HG03558 (cell line): Measurements from ENCODE around the gene TELO2.
A peak's percentile ranks its signal among the peaks of the same experiment; 100 is the strongest.
"Not testable (repeated sequence)": the region's sequence is repeated elsewhere in the genome, so short reads cannot be mapped to it uniquely, and the experiment has no call there.

Experiments used
- ATAC-seq: cut with Tn5 transposase; IDR thresholded peaks from one replicate; pipeline ENCODE4 v1.9.1; 2021; ENCODE audit warnings: moderate number of reproducible peaks; ENCODE audit not compliant: unreplicated experiment; ENCODE audit errors: extremely low read depth

The TELO2 gene

DNA sequence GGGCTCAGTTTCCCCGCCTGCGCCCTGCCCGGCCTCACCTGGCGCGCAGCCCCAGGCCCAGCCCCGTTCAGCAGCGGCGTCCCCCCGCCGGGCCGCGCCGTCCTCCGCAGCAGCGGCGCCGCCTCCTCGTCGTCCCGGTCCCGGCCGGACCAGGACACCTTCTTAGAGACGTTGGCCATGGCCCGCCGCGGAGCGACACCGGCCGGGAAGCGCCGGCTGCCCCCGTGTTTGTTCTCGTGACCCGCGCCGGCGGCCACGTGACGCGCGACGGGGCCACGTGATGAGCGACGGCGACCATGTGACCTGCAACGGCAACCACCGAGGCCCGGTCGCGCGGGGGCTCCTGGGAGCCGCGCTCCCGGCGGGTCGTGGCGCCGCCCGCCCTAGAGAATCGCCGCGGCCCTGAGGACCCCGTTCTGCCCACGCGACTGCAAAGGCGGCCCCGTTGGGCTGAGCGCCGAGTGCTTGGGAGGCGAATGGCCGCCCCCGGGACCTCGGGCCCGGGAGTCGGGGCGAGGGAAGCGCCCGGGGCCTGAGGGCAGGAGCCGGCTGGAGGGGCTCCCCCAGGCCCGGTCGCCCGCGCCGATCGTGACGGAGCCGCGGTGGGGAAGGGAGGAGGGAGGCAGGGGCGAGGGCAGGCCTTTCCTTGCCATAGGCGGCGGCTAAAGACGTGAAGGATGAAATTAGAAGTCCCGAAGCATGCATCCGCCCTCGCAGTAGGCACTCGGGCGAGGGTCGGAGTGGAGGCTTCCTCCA is 18.2 kb upstream of the TELO2 start, which contains the start of gene CLCN7:
CLCN7 (minus strand) TSS at position 233 of the 756 bp plus-strand sequence; CDS start at position 179, 54 bp downstream.
- ATAC-seq, result peak; percentile 65

DNA sequence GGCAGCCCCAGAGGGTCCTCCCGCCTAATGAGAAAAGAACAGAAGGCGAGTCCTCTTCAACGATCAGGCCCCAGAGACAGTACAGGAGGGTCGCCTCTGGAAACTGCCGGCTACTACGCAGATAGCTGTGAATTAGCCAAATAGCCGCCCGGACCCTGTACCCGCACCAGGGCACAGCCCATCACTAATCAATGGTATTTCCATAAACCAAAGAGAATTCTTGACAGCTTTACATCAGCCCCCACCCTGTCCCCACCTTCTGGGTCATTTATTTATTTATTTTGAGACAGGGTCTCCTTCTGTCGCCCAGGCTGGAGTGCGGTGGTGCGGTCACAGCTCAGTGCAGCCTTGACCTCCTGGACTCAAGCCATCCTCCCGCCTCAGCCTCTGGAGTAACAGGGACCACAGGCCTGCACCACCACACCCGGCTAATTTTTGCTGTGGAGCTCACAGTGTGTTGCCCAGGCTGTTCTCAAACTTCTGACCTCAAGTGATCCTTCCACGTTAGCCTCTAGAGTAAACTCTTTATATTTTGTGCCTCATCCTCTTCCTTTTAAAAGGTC is 17.5 kb upstream of the TELO2 start:
- no peak for ATAC-seq

DNA sequence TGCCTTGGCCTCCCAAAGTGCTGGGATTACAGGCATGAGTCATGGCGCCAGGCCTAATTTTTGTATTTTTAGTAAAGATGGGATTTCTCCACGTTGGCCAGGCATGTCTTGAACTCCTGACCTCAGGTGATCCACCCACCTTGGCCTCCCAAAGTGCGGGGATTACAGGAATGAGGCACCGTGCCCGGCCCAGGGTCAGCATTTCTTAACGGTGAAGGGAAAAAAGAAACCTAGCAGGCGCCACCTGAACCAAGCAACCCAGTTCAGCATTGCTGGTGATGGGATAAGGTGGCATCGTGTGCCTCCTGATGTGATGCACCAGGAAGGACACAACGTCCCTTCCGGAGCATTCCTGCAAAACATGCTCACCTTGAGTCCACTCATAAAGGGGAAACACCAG is 16.1 kb upstream of the TELO2 start:
- no peak for ATAC-seq

DNA sequence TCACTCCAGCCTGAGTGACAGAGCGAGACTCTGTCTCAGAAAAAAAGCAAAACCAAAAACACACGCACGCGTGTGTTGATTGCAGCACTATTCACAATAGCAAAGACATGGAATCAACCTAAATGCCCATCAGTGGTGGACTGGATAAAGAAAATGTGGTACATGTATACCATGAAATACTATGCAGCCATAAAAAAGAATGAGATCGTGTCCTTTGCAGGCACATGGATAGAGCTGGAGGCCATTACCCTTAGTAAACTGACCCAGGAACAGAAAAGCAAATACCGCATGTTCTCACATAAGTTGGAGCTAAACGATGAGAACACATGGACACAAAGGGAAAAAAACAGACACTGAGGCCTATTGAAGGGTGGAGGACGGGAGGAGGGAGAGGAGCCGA is 14.2 kb upstream of the TELO2 start:
- ATAC-seq, result not testable (repeated sequence)

DNA sequence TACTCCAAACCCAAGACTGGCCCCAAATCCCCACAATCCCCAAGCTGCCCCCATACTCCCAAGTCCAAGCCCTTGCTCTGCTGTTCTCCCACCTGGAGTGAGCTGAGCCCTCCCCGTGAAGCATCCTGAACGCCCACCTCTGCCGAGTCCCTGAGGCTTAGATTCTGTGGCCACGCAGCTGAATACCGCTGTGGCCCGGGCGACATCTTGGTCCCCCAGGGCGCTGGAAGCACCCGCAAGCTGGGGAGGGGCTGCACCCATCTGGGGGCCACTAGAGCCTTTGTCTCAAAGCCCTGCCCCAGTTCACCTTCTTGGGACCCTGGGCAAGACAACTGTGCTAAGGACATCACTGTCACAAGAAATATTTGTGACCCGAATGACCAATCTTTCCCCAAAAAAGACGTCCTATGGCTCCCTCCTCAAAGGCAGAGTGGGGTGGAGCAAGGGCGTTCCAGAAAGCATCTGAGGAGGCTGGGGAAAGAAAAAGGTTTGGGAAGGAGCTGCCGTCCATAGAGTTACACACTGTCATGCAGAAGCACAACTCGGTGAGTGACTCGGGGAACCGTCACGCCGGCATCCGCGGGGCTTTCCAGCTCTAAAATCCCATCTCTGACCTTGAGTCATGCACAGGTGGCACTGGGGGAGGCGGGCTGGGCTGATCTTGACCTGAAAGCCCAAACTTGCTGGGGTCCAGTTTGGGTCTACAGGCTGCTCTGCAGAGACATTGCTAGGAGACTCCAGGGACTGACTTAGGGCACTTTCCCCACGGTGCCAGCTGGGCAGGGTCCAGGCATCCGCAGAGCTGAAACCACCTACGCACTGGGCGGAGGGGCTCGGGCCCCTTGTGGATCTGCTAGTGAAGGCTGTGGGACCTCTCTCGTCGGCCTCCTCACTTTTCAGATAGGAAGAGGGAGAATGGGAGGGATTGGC is 11.0 kb upstream of the TELO2 start:
- ATAC-seq, result no peak

DNA sequence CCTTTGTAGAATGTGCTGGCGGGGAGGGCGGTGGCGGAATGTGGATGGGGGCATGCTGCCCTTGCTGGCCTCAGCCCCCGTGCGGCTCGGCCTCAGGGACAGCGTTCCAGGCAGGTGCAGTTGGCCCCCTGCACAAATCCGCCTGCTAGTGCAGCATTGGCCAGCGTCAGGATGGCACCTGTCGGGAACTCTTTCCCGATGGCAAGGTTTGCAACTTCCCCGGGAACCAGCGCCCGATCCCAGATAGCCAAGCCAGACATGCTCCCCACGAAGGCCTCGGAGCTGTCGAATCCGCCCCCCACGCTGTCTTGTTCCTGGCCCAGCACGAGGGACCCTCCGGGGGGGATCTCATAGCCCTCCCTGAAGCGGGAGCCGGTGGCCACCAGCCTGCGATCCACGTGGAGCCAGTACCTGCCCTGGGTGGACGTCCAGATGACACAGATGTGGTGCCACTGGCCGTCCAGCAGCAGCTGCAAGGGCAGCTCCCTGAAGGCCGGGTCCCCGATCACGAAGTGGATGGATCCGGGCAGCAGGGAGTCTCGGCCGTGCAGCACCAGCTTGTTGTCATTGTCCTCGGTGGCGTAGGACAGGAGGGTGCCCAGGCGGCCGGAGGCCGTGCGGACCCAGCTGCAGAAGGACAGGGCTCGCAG is 7.2 kb upstream of the TELO2 start:
- no peak for ATAC-seq

DNA sequence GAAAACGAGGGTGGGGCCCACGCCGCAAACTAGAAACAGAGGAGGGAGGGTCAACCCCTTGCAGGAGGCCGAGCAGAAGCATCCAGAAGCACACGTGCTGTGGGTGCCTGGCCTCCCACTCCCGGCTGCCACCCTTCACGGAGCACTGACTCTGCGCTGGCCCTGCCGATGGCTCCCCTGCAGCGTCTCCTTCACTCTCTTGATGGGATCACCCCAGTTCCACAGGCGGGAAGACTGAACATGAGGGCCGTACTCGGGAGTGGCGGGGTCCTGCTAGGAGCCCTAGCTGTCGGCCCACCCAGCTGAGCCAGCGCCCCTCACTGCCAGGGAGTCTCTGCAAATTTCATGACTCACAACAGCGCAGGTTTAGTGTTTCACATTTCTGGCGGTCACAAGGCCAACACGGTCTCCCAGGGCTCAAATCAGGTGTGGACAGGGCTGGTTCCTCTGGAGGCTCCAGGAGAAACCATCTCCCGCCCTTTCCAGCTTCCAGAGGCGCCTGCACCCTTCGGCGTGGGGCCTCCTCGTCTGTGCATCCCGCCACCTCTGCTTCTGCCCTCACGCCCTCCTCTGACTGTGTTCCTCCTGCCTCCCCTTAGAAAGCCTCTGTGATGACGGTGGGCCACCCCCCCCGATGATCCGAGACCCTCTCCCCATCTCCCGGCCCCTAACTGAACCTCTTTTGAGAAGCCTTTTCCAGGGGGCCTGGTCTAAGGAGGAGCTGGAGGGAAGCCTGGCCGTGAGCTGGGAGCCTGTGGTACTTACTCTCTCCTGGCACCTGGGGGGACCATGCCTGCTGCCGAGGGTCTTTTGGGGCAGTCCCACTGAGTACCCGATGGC is 6.4 kb upstream of the TELO2 start:
- ATAC-seq, result no peak

DNA sequence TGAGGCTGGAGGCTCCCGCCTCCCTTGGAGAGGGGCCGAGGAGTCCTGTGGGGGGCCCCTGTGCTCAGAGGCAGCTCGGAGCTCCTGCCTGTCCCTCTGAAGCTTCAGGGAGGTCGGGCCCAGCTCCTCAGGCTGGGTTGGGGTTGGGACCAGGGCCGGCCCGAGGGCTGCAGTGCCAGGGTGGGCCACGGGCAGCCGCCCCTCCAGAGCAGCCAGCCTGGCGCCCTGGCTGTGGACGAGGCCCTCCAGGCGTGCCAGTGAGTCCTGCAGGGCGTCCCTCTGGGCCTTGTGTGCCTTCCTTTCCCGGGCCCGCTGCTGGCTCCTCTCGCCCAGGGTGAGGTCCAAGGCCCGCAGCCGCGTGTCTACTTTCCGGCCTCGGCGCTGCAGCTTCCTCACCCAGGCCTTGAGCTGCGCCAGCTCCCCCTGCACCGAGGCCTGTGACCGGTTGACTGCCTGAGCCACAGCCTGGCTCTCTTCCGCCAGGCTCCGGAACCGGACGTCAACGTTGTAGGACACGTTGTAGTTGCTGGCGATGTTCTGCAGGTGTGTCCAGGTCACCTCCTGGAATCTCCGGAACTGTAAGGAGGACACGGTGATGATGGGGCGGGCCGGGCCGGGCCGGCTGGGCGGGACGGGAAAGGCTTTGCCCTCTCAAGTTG is 5.6 kb upstream of the TELO2 start:
- no peak for ATAC-seq

DNA sequence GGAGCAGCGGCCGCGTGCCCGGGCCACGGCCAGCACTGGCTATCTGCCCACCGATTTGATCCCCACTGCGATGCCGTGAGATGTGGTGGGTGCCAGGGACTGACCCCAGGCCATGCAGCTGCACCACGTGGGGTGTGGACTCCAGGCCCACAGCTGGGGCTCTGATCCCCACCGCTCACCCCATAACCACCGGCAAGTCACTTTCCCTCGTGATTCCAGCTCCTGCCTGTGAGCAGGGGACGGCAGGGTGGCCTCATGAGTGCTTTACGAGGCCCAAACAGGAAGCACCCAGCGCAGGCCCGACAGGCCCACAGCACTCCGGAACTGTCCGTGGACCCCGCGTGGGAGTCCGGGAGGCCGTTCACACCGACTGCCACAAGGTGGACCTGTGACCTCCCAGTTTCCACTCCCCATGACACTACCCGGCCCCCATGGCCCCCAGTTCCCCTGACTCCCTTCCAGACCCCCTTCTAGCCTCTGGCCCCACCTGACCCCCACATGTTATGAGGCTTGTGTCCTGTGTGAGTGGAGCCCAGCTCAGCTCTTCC is 5.0 kb upstream of the TELO2 start:
- ATAC-seq, result no peak

DNA sequence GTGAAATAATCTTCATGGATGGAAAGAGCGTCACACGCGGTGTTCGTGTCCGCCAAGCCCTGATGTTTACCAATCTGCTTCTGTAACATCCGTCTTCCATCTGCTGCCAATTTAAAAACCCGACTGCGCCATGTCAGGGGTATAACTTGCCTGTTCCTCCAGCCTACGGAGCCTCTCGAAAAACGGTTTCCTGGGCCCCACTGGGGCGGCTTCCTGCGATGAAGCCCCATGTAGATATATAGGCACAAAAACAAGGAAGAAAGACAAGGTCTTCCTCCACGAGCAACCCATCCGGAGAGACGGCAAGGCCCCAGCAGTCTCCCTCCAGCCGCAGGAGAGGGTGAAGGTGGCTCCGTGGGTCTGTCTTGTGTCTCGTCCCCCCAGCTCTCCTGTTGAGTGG is 4.5 kb upstream of the TELO2 start, which contains the start of gene PTX4:
PTX4 (minus strand) TSS at position 326 of the 400 bp plus-strand sequence; CDS start at position 291, 35 bp downstream.
- no peak for ATAC-seq

DNA sequence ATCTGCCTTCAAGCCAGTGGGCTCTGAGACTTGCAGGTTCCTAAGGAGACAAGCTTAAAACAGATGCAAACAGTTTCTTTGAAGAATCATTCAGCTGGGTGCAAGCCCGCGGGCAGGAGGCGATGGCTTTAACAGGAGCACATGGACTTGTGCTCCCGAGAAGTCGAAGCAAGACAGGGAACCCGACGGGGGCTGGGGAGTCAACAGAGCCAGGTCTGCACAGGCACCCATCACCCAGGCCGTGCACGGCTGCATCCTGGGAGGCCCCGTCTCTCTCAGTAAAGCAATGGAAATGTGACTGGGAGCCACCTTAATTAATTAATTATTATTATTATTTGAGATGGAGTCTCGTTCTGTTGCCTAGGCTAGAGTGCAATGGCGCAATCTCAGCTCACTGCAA is 4.1 kb upstream of the TELO2 start:
- ATAC-seq, result no peak

DNA sequence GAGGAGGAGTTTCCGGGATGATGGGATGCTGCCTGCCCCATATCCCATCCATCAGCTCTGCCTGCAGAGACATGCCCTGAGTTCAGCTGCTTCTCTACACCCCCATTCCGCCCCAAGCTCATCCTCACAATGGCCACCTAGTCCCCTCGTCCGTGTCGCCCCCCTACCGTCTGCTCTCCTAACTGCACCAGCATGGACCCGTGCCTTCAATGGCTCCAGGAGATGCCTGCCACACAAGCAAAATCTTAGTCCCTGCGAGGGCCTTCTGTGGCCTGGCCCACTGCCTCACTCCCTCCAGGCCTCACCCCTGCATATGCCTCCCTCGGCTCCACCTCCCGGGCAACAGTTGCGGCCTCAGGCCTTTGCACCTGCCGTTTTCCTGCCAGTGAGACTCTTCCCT is 1.8 kb upstream of the TELO2 start:
- ATAC-seq, result no peak

DNA sequence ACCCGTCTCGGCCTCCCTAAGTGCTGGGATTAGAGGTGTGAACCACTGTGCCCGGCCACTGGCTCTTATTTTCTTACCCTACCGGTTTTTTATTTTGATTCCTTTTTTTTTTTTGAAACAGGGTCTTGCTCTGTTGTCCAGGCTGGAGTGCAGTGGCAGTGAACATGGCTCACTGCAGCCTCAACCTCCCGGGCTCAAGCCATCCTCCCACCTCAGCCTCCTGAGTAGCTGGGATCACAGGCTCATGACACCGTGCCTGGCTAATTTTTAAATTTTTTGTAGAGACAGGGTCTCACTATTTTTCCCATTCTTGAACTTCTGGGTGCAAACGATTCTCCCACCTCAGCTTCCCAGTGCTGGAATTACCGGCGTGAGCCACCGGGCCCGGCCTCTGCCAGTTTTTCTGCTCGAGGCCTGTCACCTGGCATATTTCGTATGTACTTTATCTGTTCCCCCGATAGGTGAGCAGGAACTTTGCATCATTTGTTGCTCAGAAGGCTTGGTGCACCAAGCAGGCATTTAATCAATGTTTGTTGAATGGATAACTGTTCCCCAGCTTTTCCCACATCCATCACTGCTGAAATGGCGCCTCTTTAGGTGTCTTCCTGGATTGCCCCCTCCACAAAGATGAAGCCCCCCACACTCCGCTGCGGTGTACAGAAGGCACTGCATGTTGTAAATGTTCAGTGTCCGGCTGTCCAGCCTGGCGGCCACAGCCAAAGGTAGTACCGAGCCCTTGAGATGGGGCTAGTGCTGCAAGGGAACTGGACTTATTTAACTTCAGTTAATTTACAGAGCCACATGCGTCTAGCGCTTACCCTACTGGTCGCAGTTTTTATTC is 858 bp upstream of the TELO2 start:
- ATAC-seq, result no peak

DNA sequence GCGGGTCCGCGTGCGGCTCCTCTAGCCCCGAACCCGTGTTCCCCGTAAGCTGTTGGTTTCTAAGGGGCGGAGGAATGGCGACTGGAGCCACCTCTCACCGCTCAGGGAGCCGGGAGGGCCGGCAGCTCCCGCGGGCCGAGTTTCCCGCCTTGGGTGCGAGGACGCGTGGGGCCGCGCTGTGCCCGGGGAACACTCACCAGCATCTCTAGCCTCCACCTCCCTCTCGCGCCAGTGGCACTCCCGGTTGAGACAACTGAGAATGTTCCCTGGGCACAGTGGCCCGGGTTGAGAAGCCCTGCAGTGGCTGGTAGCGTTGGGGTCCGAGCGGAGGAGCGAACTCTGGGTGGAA is 560 bp downstream of the TELO2 start:
- no peak for ATAC-seq

DNA sequence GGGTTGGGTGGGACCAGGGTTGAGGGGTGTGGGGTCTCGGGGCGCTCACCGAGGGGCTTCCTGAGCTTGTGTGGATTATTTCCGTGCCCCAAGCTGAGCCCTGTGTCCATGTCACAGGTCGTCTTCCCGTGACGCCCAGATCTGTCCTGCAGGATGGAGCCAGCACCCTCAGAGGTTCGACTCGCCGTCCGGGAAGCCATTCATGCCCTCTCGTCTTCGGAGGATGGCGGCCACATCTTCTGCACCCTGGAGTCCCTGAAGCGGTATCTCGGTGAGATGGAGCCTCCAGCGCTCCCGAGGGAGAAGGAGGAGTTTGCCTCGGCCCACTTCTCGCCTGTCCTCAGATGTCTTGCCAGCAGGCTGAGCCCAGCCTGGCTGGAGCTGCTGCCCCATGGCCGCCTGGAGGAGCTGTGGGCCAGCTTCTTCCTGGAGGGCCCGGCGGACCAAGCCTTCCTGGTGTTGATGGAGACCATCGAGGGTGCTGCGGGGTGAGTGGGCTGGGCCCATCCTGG is 1.0 kb downstream of the TELO2 start:
- ATAC-seq, result no peak

DNA sequence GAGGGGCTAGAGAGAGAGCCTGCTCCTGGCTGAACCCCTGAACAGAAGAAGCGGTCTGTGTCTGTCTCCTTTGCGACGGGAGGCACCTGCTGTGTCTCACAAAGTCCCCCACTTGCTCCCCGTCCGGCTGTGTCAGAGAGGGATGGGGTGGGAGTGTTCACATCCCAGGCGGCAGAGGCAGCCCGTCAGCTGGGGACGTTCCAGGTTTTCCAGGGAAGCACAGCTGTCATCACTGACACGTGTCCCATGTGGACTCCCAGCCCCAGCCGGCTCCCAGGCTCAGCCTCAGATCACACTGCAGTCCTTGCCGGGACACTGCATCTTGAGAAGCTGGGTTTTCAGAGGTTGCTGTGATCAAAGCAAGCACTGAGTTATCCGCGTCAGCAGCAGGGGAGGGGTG is 1.6 kb downstream of the TELO2 start:
- no peak for ATAC-seq

DNA sequence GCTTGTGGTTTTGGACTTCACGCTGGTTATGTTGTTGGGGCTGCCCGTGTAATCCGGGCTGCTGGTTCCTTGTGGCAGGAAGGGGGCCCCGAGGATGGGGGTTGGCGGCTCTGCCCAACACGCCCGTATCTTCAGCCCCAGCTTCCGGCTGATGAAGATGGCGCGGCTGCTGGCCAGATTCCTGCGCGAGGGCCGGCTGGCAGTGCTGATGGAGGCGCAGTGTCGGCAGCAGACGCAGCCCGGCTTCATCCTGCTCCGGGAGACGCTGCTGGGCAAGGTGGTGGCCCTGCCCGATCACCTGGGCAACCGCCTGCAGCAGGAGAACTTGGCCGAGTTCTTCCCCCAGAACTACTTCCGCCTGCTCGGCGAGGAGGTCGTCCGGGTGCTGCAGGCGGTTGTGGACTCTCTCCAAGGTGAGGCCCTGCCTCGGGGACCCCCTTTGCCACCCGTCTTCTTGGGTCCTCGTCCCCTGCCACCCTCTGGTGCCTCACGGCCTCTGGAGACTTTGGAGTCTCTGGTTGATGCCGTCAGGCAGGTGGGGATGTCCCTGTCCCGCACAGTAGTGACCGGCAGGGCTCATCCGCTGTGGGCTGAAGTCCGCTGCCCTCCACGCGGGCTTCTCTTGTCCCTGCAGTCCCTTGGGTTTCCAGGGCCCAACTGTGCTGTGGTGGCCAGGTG is 2.2 kb downstream of the TELO2 start:
- ATAC-seq, result no peak
